Skeletal muscle cell (primary cell): ENCODE data around the gene CSTPP1.
"Not testable (repeated sequence)": the region's sequence is repeated elsewhere in the genome, so short reads cannot be mapped to it uniquely, and the experiment has no call there.

ENCODE experiments used
- DNase-seq: peaks from one replicate; pipeline ENCODE4 v3.0.0-alpha.2; 2010; ENCODE audit warnings: low read depth
- H3K4me3 ChIP-seq: 2 replicates; pipeline ENCODE4 v1.5.1; 2011; ENCODE audit warnings: low read depth, mild to moderate bottlenecking, control low read depth, low read length, moderate library complexity

The CSTPP1 gene

GRCh38 chr11:47070769-47071168 lies 134.2 kb downstream of the CSTPP1 start:
- DNase-seq, result no peak
- H3K4me3 ChIP-seq, result no peak overlapping the region

- no peak for DNase-seq
- no peak overlapping the region for H3K4me3 ChIP-seq
Observed at GRCh38 chr11:47071341-47071740, 134.8 kb downstream of the CSTPP1 start.

- DNase-seq, result no peak
Observed at GRCh38 chr11:47071791-47072261, 135.3 kb downstream of the CSTPP1 start.

GRCh38 chr11:47078751-47079521 lies 142.4 kb downstream of the CSTPP1 start:
- no peak overlapping the region for H3K4me3 ChIP-seq
- no peak for DNase-seq

More at GRCh38 chr11:47071791-47072261, 135.3 kb downstream of the CSTPP1 start:
- no peak overlapping the region for H3K4me3 ChIP-seq

- not testable (repeated sequence) for DNase-seq, H3K4me3 ChIP-seq
Observed at GRCh38 chr11:47080775-47081174, 144.2 kb downstream of the CSTPP1 start.

GRCh38 chr11:47083913-47084312 lies 147.4 kb downstream of the CSTPP1 start:
- peak; percentile 48 for DNase-seq
- H3K4me3 ChIP-seq, result no peak overlapping the region

GRCh38 chr11:47087801-47088200 lies 151.2 kb downstream of the CSTPP1 start:
- no peak for DNase-seq
- no peak overlapping the region for H3K4me3 ChIP-seq

GRCh38 chr11:47093541-47093940 lies 157.0 kb downstream of the CSTPP1 start:
- DNase-seq, result no peak
- H3K4me3 ChIP-seq, result no peak overlapping the region

GRCh38 chr11:47096871-47097270 lies 160.3 kb downstream of the CSTPP1 start:
- not testable (repeated sequence) for H3K4me3 ChIP-seq, DNase-seq

- DNase-seq, result not testable (repeated sequence)
Observed at GRCh38 chr11:47098223-47098622, 161.7 kb downstream of the CSTPP1 start.

GRCh38 chr11:47099214-47099917 lies 162.8 kb downstream of the CSTPP1 start:
- no peak overlapping the region for H3K4me3 ChIP-seq
- no peak for DNase-seq

More at GRCh38 chr11:47098223-47098622, 161.7 kb downstream of the CSTPP1 start:
- H3K4me3 ChIP-seq, result not testable (repeated sequence)

- no peak for DNase-seq
- no peak overlapping the region for H3K4me3 ChIP-seq
Observed at GRCh38 chr11:47099918-47100315, 163.4 kb downstream of the CSTPP1 start.

- no peak overlapping the region for H3K4me3 ChIP-seq
- DNase-seq, result no peak
Observed at GRCh38 chr11:47101406-47101805, 164.8 kb downstream of the CSTPP1 start.

GRCh38 chr11:47104261-47104950 lies 167.8 kb downstream of the CSTPP1 start:
- DNase-seq, result peak; percentile 55

GRCh38 chr11:47105541-47105940 lies 169.0 kb downstream of the CSTPP1 start:
- no peak for DNase-seq
- H3K4me3 ChIP-seq, result no peak overlapping the region

More at GRCh38 chr11:47104261-47104950, 167.8 kb downstream of the CSTPP1 start:
- no peak overlapping the region for H3K4me3 ChIP-seq

- no peak overlapping the region for H3K4me3 ChIP-seq
- DNase-seq, result no peak
Observed at GRCh38 chr11:47105974-47106373, 169.4 kb downstream of the CSTPP1 start.

- no peak overlapping the region for H3K4me3 ChIP-seq
- no peak for DNase-seq
Observed at GRCh38 chr11:47106798-47107411, 170.3 kb downstream of the CSTPP1 start.

GRCh38 chr11:47107744-47108143 lies 171.2 kb downstream of the CSTPP1 start:
- H3K4me3 ChIP-seq, result no peak overlapping the region
- DNase-seq, result no peak

GRCh38 chr11:47108214-47108613 lies 171.7 kb downstream of the CSTPP1 start:
- no peak for DNase-seq
- H3K4me3 ChIP-seq, result no peak overlapping the region
